M059J (cell line): ENCODE data around the gene CES2. TPM values are rescaled to one million over a fixed set of nuclear protein-coding genes. Genes with fewer than 3 reads are reported as not detected.
"Not testable (repeated sequence)": the region's sequence is repeated elsewhere in the genome, so short reads cannot be mapped to it uniquely, and the experiment has no call there.

Source experiments
- DNase-seq: peaks from one replicate; pipeline ENCODE4 v3.0.0-alpha.2; 2012; ENCODE audit warnings: low read depth
- total RNA-seq: library from RNA; depleted of rRNA; stranded (reverse); fragments of >200 nt; shearing (Covaris generic); gene quantifications from 2 replicates; pipeline ENCODE4 v1.2.3, GENCODE V29; 2014; rRNA removed

The CES2 gene
- total RNA-seq, 1 experiment from 2014 or later = 26.6 TPM

GRCh38 chr16:66977341-66978113 is 42.2 kb downstream of the CES2 start:
- DNase-seq = peak; percentile 77

- no peak for DNase-seq
Measured at GRCh38 chr16:66979011-66979717, 43.8 kb downstream of the CES2 start.

GRCh38 chr16:66983033-66983432 is 47.7 kb downstream of the CES2 start:
- no peak for DNase-seq

GRCh38 chr16:66984892-66985311 is 49.6 kb downstream of the CES2 start:
- DNase-seq = no peak

- DNase-seq = no peak
Measured at GRCh38 chr16:66986559-66986958, 51.2 kb downstream of the CES2 start.

- peak; percentile 40 for DNase-seq
Measured at GRCh38 chr16:66988197-66988788, 53.0 kb downstream of the CES2 start, which contains the start of gene CES4A. TSS of gene CES4A (plus strand) at chr16:66988589. CDS start at chr16:66988773, 184 bp downstream.

- no peak for DNase-seq
Measured at GRCh38 chr16:66991545-66992077, 56.3 kb downstream of the CES2 start.

GRCh38 chr16:66993558-66993957 is 58.2 kb downstream of the CES2 start:
- not testable (repeated sequence) for DNase-seq

Other genes with a start within 250 kb of the CES2 start
- gene CMTM4, start 238.8 kb upstream of the CES2 start, total RNA-seq = 15.2 and 18.4 TPM in 2 replicates
- gene DYNC1LI2, start 183.9 kb upstream of the CES2 start, total RNA-seq = 79.5 and 92.4 TPM in 2 replicates
- not detected in 2 replicates for gene TERB1, start 133.9 kb upstream of the CES2 start, total RNA-seq
- 91.2 and 127 TPM in 2 replicates for gene NAE1, start 104.5 kb upstream of the CES2 start, total RNA-seq
- not detected in 2 replicates for gene CA7, start 91.1 kb upstream of the CES2 start, total RNA-seq
- gene PDP2, start 55.0 kb upstream of the CES2 start, total RNA-seq = 4.2 and 15.1 TPM in 2 replicates
- not detected in 2 replicates for gene CDH16, start 16.6 kb upstream of the CES2 start, total RNA-seq
- 3.2 and 9.4 TPM in 2 replicates for gene RRAD, start 10.0 kb upstream of the CES2 start, total RNA-seq
- 183 and 280 TPM in 2 replicates for gene CIAO2B, start 1.1 kb upstream of the CES2 start, total RNA-seq
- 0.44 and 1.0 TPM in 2 replicates for gene CES3, start 25.8 kb downstream of the CES2 start, total RNA-seq
- not detected in 2 replicates for gene CES4A, start 53.1 kb downstream of the CES2 start, total RNA-seq
- 86.5 and 111 TPM in 2 replicates for gene CBFB, start 93.6 kb downstream of the CES2 start, total RNA-seq
- gene PHAF1, start 174.4 kb downstream of the CES2 start, total RNA-seq = 16.0 and 18.7 TPM in 2 replicates
- 43.9 and 82.1 TPM in 2 replicates for gene B3GNT9, start 215.5 kb downstream of the CES2 start, total RNA-seq
- 33.3 and 44.0 TPM in 2 replicates for gene TRADD, start 224.4 kb downstream of the CES2 start, total RNA-seq
- gene FBXL8, start 224.4 kb downstream of the CES2 start, total RNA-seq = 6.2 and 8.6 TPM in 2 replicates
- gene HSF4, start 229.2 kb downstream of the CES2 start, total RNA-seq = 0.49 and 4.1 TPM in 2 replicates
- gene NOL3, start 235.0 kb downstream of the CES2 start, total RNA-seq = 29.1 and 58.9 TPM in 2 replicates
- 7.7 and 13.7 TPM in 2 replicates for gene MATCAP1, start 248.4 kb downstream of the CES2 start, total RNA-seq